Tibial nerve (tissue), 4 donors: ENCODE data around the gene FAXC.

Experiments used
- CTCF ChIP-seq, 5 experiments: fragments of 200-600 bp in 3 of 5; fragments of 450-650 bp in 2 of 5; sonication (generic) in 3 of 5; IDR thresholded peaks; one replicate each; pipeline ENCODE4 v1.5.1; 2016 to 2019; ENCODE audit warnings: antibody characterized with exemption in 5 of 5, mild to moderate bottlenecking in 3 of 5, moderate library complexity in 2 of 5
- EP300 ChIP-seq, 2 donors: sonication (generic); formaldehyde crosslinking; IDR thresholded peaks; one replicate each; pipeline ENCODE4 v1.6.1; 2017; ENCODE audit warnings: antibody characterized with exemption in 2 of 2, mild to moderate bottlenecking in 1 of 2
- POLR2A ChIP-seq, 2 donors: fragments of 450-650 bp; IDR thresholded peaks; one replicate each; pipeline ENCODE4 v1.6.1; 2017; ENCODE audit warnings: antibody characterized with exemption in 2 of 2, mild to moderate bottlenecking in 2 of 2, moderate library complexity in 2 of 2

- TF ChIP-seq CTCF (IDR thresholded peaks at IDR 0.05), result no peak
- TF ChIP-seq POLR2A (IDR thresholded peaks at IDR 0.05), result no peak
- TF ChIP-seq EP300 (IDR thresholded peaks at IDR 0.05), result no peak
Observed at GRCh38 chr6:99250476-99250875, 99.0 kb downstream of the FAXC start.
